A549 treated with DMSO at 1 μM for 4 hours (cell line): Measurements from ENCODE around the gene OR10G8. TPM values are rescaled to one million over a fixed set of nuclear protein-coding genes. Genes with fewer than 3 reads are reported as not detected.

Experiments
- total RNA-seq: library from RNA; stranded (reverse); fragments of 200-300 nt; extraction: Qiagen RNA extraction; gene quantifications from 5 replicates; pipeline ENCODE4 v1.2.3, GENCODE V29; 2022; ENCODE audit warnings: low read depth

OR10G8 gene, protein sequence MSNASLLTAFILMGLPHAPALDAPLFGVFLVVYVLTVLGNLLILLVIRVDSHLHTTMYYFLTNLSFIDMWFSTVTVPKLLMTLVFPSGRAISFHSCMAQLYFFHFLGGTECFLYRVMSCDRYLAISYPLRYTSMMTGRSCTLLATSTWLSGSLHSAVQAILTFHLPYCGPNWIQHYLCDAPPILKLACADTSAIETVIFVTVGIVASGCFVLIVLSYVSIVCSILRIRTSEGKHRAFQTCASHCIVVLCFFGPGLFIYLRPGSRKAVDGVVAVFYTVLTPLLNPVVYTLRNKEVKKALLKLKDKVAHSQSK
- not detected in 5 replicates for total RNA-seq

DNA sequence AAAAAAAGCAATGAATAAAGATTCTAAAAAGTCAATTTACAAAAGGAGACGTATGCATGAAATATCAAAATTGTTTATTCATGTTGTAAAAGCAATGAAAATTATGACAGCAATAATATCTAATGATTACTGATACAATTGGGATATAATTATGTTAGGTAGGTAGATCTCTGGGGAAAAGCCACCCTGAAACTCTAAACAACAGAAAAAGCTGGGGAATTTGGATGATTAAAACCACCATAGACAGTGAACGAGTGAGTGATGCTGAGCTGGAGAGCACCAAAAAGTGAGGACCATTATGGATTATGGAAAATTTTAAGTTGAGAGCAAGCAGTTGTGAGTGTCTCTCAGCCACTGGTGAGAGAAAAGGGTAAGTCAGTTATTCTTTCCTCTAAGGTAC, at the start of gene OR10G8:
TSS of gene OR10G8 (plus strand) at position 301 of the 400 bp plus-strand sequence. CDS start 2,825 bp downstream, outside the sequence.

DNA sequence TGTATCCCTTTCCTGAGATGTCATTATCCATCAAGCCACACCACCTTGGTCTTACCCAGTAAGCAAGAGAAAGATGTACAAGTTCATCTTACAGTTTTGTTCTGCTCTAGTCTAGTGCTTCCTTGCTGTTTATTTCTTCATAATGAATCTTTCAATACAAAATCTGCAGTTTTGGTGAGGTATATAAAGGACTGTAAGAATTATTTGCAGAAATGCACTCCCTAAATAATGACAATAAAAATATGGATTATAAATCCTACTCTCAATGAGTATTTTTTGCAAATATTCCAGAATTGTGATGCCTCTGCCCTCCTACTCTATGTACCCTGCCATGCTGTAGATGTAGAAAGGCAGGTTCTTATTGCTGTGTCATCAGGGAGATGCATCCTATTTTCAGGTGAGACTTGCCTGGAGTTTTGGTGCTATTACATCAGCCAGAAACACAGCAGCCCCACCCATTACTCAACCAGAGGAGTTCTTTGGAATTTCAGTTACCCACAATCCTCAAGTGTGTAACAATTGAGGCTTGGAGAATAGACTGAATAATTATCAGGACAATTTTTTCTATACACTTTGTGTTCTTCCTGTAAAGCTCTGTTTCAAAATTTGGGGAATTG, 48.8 kb upstream of the OR10G8 start, which contains the start of gene OR10S1:
TSS of gene OR10S1 (minus strand) at position 51 of the 617 bp plus-strand sequence. CDS start 117 bp downstream, outside the sequence.

GRCh38 chr11:123995119-123995518, 31.5 kb upstream of the OR10G8 start, which contains the start of gene OR10G6:
OR10G6 (minus strand) TSS chr11:123995161; CDS start chr11:123995161, 0 bp downstream.

GRCh38 chr11:124012697-124013096, 13.9 kb upstream of the OR10G8 start, which contains the start of gene OR10G4:
OR10G4 (plus strand) TSS chr11:124012997; CDS start chr11:124015575, 2,578 bp downstream.

GRCh38 chr11:124041254-124041653, 14.7 kb downstream of the OR10G8 start, which contains the start of gene OR10G7:
OR10G7 (minus strand) TSS chr11:124041325; CDS start chr11:124039001, 2,324 bp downstream.

Other genes starting within 250 kb of the OR10G8 start
- not detected in 5 replicates for gene OR6M1, start 220.4 kb upstream of the OR10G8 start, total RNA-seq
- gene TMEM225, start 141.1 kb upstream of the OR10G8 start, total RNA-seq = not detected in 5 replicates
- gene OR8D4, start 124.6 kb upstream of the OR10G8 start, total RNA-seq = not detected in 5 replicates
- not detected in 5 replicates for gene OR4D5, start 87.2 kb upstream of the OR10G8 start, total RNA-seq
- not detected in 5 replicates for gene OR6T1, start 83.0 kb upstream of the OR10G8 start, total RNA-seq
- gene OR10S1, start 49.0 kb upstream of the OR10G8 start, total RNA-seq = not detected in 5 replicates
- gene OR10G6, start 31.6 kb upstream of the OR10G8 start, total RNA-seq = not detected in 5 replicates
- gene OR10G4, start 13.8 kb upstream of the OR10G8 start, total RNA-seq = not detected in 5 replicates
- gene OR10G9, start 3.8 kb upstream of the OR10G8 start, total RNA-seq = not detected in 5 replicates
- not detected in 5 replicates for gene OR10G7, start 14.5 kb downstream of the OR10G8 start, total RNA-seq
- gene VWA5A, start 88.7 kb downstream of the OR10G8 start, total RNA-seq = 0.20 to 0.37 TPM (median 0.29 TPM) in 5 replicates
- not detected in 5 replicates for gene OR10D3, start 156.5 kb downstream of the OR10G8 start, total RNA-seq
- not detected in 5 replicates for gene OR8G1, start 214.3 kb downstream of the OR10G8 start, total RNA-seq
- gene OR8G5, start 229.6 kb downstream of the OR10G8 start, total RNA-seq = not detected in 5 replicates